Measurements from ENCODE around the gene SNAPC3. TPM values are rescaled to one million over a fixed set of nuclear protein-coding genes. Genes with fewer than 3 reads are reported as not detected.

SNAPC3 gene
- total and polyA plus RNA-seq, 2 donors from 2014 or later, result 16.3 to 27.2 TPM

GRCh38 chr9:15417626-15418025, 5.0 kb upstream of the SNAPC3 start:
- DNase-seq, result no peak
- TF ChIP-seq CTCF (IDR thresholded peaks at IDR 0.05; ENCODE audit: borderline replicate concordance, extremely low read depth, insufficient read depth), result no peak
- Histone ChIP-seq H3K9ac (ENCODE audit: low read length in 3 of 3) (no peak overlapping the region), H3K9me3 (ENCODE audit: control insufficient read depth in 2 of 3, insufficient read depth in 1 of 3, low read length in 3 of 3) (no peaks in the 10 kb centered on the region), H3K4me3 (ENCODE audit: low read length in 3 of 3) (no peak overlapping the region), H3K4me1 (ENCODE audit: control insufficient read depth in 2 of 3, insufficient read depth in 2 of 3, low read depth in 1 of 3, low read length in 3 of 3) (no peaks in the 10 kb centered on the region), H3K36me3 (ENCODE audit: control insufficient read depth in 2 of 3, insufficient read depth in 3 of 3, low read length in 3 of 3) (no peaks in the 10 kb centered on the region), H3K27ac (ENCODE audit: low read depth in 2 of 2, low read length in 2 of 2) (no peak overlapping the region), H3K27me3 (ENCODE audit: control insufficient read depth, insufficient read depth, low read length) (no peaks in the 10 kb centered on the region)
- intact Hi-C loops (cut with DNase I), result no loop called here
- no peak for FAIRE-seq

- peaks cover 0 to 4% (median 0%) of the 10 kb centered on the region in 3 donors for H3K4me1 ChIP-seq (ENCODE audit: control insufficient read depth in 2 of 3, insufficient read depth in 2 of 3, low read depth in 1 of 3, low read length in 3 of 3)
- no peaks in the 10 kb centered on the region for H3K27me3 ChIP-seq (ENCODE audit: control insufficient read depth, insufficient read depth, low read length)
- peaks cover 0 to 2% (median 0%) of the 10 kb centered on the region in 3 donors for H3K36me3 ChIP-seq (ENCODE audit: control insufficient read depth in 2 of 3, insufficient read depth in 3 of 3, low read length in 3 of 3)
- intact Hi-C loops (cut with DNase I), result no loop called here
- DNase-seq, result no peak
- H3K27ac ChIP-seq (ENCODE audit: low read depth in 2 of 2, low read length in 2 of 2), result no peak overlapping the region
- H3K9me3 ChIP-seq (ENCODE audit: control insufficient read depth in 2 of 3, insufficient read depth in 1 of 3, low read length in 3 of 3), result no peaks in the 10 kb centered on the region
- FAIRE-seq, result no peak
- TF ChIP-seq CTCF (IDR thresholded peaks at IDR 0.05; ENCODE audit: borderline replicate concordance, extremely low read depth, insufficient read depth), result no peak
- no peak overlapping the region for H3K9ac ChIP-seq (ENCODE audit: low read length in 3 of 3)
- H3K4me3 ChIP-seq (ENCODE audit: low read length in 3 of 3), result no peak overlapping the region
Measured at GRCh38 chr9:15420796-15421195, 1.9 kb upstream of the SNAPC3 start.

- peak in 4 of 5 donors; percentile 51 to 78 (median 66) for DNase-seq
- Histone ChIP-seq H3K27me3 (ENCODE audit: control insufficient read depth, insufficient read depth, low read length) (no peaks in the 10 kb centered on the region), H3K4me3 (ENCODE audit: low read length in 3 of 3) (no peak overlapping the region), H3K9ac (ENCODE audit: low read length in 3 of 3) (no peak overlapping the region), H3K4me1 (ENCODE audit: control insufficient read depth in 2 of 3, insufficient read depth in 2 of 3, low read depth in 1 of 3, low read length in 3 of 3) (peaks cover 0 to 6% (median 2%) of the 10 kb centered on the region in 3 donors), H3K27ac (ENCODE audit: low read depth in 2 of 2, low read length in 2 of 2) (no peak overlapping the region), H3K9me3 (ENCODE audit: control insufficient read depth in 2 of 3, insufficient read depth in 1 of 3, low read length in 3 of 3) (no peaks in the 10 kb centered on the region), H3K36me3 (ENCODE audit: control insufficient read depth in 2 of 3, insufficient read depth in 3 of 3, low read length in 3 of 3) (peaks cover 2 to 5% (median 2%) of the 10 kb centered on the region in 3 donors)
- no peak for TF ChIP-seq CTCF (IDR thresholded peaks at IDR 0.05; ENCODE audit: borderline replicate concordance, extremely low read depth, insufficient read depth)
- intact Hi-C loops (cut with DNase I), result no loop called here
- no peak for FAIRE-seq
Measured at GRCh38 chr9:15421532-15421931, 1.1 kb upstream of the SNAPC3 start.

- H3K36me3 ChIP-seq (ENCODE audit: control insufficient read depth in 2 of 3, insufficient read depth in 3 of 3, low read length in 3 of 3), result peaks cover 2 to 5% (median 2%) of the 10 kb centered on the region in 3 donors
- no peaks in the 10 kb centered on the region for H3K27me3 ChIP-seq (ENCODE audit: control insufficient read depth, insufficient read depth, low read length)
- H3K9ac ChIP-seq (ENCODE audit: low read length in 3 of 3), result peak overlapping the region; percentile 38 to 57 (median 54)
- H3K9me3 ChIP-seq (ENCODE audit: control insufficient read depth in 2 of 3, insufficient read depth in 1 of 3, low read length in 3 of 3), result no peaks in the 10 kb centered on the region
- H3K4me3 ChIP-seq (ENCODE audit: low read length in 3 of 3), result peak overlapping the region; percentile 65 to 87 (median 71)
- peaks cover 0 to 6% (median 2%) of the 10 kb centered on the region in 3 donors for H3K4me1 ChIP-seq (ENCODE audit: control insufficient read depth in 2 of 3, insufficient read depth in 2 of 3, low read depth in 1 of 3, low read length in 3 of 3)
- FAIRE-seq, result no peak
- no peak for DNase-seq
- H3K27ac ChIP-seq (ENCODE audit: low read depth in 2 of 2, low read length in 2 of 2), result peak overlapping the region; percentile 71 to 88
- TF ChIP-seq CTCF (IDR thresholded peaks at IDR 0.05; ENCODE audit: borderline replicate concordance, extremely low read depth, insufficient read depth), result no peak
- intact Hi-C loops (cut with DNase I), result no loop called here
Measured at GRCh38 chr9:15421990-15422371, 695 bp upstream of the SNAPC3 start.

Data from kidney (tissue), 14 donors.